ENCODE data around the gene ALG1.
"Not testable (repeated sequence)": the region's sequence is repeated elsewhere in the genome, so short reads cannot be mapped to it uniquely, and the experiment has no call there.

DNA sequence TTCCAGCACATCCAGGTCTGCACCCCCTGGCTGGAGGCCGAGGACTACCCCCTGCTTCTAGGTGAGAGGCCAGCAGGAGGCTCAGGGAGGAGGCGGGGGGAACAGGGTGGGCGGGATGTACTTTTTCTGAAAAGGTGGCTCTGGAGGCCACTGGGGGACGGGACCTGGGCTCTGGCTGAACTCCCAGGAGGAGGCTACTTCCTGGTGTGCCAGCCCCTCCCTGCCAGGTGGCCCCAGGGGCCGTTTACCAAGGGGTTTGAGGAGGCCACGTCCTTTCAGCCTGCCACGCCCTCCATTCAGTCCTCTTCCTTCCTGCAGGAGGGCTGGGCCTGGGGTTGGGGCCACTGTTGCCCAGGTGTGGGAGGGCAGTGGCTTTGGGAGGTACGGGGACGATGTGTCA lies 9.4 kb downstream of the ALG1 start:
- TF ChIP-seq, protein P1, sequence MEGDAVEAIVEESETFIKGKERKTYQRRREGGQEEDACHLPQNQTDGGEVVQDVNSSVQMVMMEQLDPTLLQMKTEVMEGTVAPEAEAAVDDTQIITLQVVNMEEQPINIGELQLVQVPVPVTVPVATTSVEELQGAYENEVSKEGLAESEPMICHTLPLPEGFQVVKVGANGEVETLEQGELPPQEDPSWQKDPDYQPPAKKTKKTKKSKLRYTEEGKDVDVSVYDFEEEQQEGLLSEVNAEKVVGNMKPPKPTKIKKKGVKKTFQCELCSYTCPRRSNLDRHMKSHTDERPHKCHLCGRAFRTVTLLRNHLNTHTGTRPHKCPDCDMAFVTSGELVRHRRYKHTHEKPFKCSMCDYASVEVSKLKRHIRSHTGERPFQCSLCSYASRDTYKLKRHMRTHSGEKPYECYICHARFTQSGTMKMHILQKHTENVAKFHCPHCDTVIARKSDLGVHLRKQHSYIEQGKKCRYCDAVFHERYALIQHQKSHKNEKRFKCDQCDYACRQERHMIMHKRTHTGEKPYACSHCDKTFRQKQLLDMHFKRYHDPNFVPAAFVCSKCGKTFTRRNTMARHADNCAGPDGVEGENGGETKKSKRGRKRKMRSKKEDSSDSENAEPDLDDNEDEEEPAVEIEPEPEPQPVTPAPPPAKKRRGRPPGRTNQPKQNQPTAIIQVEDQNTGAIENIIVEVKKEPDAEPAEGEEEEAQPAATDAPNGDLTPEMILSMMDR (IDR thresholded peaks at IDR 0.05; ENCODE audit: poor library complexity, severe bottlenecking): not testable (repeated sequence)
- not testable (repeated sequence) for TF ChIP-seq EP300 (conservative IDR thresholded peaks at IDR 0.05; ENCODE audit: poor library complexity, severe bottlenecking); POLR2AphosphoS5 (IDR thresholded peaks at IDR 0.05); EZH2 (IDR thresholded peaks at IDR 0.05; ENCODE audit: borderline replicate concordance, insufficient read depth, low read length, poor library complexity, severe bottlenecking); RAD21 (conservative IDR thresholded peaks at IDR 0.05); SMC3 (conservative IDR thresholded peaks at IDR 0.05; ENCODE audit: poor library complexity)
- TF ChIP-seq, protein P2, sequence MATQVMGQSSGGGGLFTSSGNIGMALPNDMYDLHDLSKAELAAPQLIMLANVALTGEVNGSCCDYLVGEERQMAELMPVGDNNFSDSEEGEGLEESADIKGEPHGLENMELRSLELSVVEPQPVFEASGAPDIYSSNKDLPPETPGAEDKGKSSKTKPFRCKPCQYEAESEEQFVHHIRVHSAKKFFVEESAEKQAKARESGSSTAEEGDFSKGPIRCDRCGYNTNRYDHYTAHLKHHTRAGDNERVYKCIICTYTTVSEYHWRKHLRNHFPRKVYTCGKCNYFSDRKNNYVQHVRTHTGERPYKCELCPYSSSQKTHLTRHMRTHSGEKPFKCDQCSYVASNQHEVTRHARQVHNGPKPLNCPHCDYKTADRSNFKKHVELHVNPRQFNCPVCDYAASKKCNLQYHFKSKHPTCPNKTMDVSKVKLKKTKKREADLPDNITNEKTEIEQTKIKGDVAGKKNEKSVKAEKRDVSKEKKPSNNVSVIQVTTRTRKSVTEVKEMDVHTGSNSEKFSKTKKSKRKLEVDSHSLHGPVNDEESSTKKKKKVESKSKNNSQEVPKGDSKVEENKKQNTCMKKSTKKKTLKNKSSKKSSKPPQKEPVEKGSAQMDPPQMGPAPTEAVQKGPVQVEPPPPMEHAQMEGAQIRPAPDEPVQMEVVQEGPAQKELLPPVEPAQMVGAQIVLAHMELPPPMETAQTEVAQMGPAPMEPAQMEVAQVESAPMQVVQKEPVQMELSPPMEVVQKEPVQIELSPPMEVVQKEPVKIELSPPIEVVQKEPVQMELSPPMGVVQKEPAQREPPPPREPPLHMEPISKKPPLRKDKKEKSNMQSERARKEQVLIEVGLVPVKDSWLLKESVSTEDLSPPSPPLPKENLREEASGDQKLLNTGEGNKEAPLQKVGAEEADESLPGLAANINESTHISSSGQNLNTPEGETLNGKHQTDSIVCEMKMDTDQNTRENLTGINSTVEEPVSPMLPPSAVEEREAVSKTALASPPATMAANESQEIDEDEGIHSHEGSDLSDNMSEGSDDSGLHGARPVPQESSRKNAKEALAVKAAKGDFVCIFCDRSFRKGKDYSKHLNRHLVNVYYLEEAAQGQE (IDR thresholded peaks at IDR 0.05; ENCODE audit: borderline replicate concordance): not testable (repeated sequence)

All from neural cell (in vitro differentiated cells).